ENCODE data around the gene TAS2R38.

GRCh38 chr7:141950806-141951205 lies 22.8 kb downstream of the TAS2R38 start:
- TF ChIP-seq, protein P1, sequence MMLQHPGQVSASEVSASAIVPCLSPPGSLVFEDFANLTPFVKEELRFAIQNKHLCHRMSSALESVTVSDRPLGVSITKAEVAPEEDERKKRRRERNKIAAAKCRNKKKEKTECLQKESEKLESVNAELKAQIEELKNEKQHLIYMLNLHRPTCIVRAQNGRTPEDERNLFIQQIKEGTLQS (IDR thresholded peaks at IDR 0.05): no peak
- TF ChIP-seq CTCF (IDR thresholded peaks at IDR 0.05 in 2 of 3, conservative IDR thresholded peaks at IDR 0.05 in 1 of 3; ENCODE audit: borderline replicate concordance in 1 of 3, insufficient read depth in 1 of 3, low read depth in 2 of 3, low read length in 2 of 3) (no peak), POLR2AphosphoS5 (IDR thresholded peaks at IDR 0.05; ENCODE audit: low read depth, low read length) (no peak), EZH2 (IDR thresholded peaks at IDR 0.05) (no peak), SRF (IDR thresholded peaks at IDR 0.05; ENCODE audit: low read depth) (no peak), EGR1 (IDR thresholded peaks at IDR 0.05; ENCODE audit: low read depth) (no peak), MAX (IDR thresholded peaks at IDR 0.05) (no peak), FOSL1 (IDR thresholded peaks at IDR 0.05; ENCODE audit: low read depth) (no peak), YY1 (IDR thresholded peaks at IDR 0.05; ENCODE audit: extremely low read depth, insufficient replicate concordance, low read depth, low read length) (no peak)

Measured in HCT116 (cell line).